ENCODE measurements around the gene RYR2. TPM values are rescaled to one million over a fixed set of nuclear protein-coding genes. Genes with fewer than 3 reads are reported as not detected.

Gene RYR2
- total RNA-seq, 1 donor = not detected

DNA sequence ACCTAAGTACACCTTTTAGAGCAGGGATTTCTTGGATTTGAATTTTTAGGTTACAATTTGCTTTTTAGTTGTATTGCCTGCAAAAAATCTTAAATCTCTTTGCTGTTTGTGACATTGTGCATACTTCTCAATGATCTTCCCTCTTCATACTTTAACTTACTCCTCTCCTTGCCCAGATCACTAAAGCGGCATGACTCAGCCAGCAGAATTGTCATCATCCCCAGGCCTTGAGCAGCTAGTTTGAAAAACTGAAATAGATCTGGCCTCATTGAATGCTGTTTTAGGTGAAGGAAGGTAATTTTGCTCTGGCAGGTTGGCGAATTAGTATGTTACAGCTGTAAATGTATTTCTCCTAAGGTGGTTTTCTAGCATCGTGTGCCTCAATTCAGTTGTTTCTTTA lies 145.9 kb downstream of the RYR2 start:
- DNase-seq (ENCODE audit: low read depth in 2 of 3, low spot score in 2 of 3) = no peak

GRCh38 chr1:237191403-237191802 lies 149.4 kb downstream of the RYR2 start:
- no peak for DNase-seq (ENCODE audit: low read depth in 2 of 3, low spot score in 2 of 3)

DNA sequence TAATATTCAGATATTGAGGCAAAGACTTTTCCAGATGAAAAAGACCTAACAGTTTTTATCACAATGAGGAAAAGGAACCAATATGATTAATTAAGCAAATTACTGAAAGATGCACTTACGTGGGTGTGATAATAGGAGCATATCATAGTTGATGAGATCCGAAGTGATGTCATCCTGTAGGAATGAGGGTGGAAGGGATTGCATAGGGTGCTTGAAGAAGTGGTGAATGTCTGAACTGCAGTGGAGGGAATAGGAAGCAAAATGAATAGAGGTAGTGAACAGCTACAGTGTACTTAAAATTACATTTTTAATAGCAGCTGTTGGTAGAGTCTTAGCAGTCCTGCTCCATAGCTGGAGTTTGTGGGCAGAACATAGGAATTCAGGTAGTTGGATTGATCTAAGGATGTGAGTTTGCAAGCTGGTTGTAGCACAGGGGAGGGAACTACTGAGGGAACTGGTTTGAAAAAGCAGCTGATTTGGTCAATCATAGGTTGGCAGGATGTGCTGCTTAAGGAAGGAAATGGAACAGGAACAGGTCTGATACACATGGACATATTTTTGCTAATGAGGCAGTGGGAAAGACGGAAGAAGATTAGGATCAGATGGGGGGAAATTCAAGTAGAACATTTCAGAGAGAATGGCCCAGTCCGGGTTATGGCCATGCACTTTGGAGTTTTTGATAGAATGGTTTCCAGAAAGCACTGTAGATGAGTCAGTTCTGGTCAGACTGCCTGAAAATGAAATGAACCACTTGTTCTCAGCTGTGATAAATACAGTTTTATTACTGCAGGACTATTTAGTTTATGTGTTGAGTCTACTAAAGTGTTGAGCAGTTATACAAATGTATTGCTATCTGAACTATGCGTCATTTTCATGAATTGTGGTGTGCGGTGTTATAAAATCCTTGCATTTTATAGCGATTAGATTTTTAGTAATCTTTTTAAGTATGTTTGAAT lies 155.8 kb downstream of the RYR2 start:
- DNase-seq (ENCODE audit: low read depth in 2 of 3, low spot score in 2 of 3) = no peak

- no peak for DNase-seq (ENCODE audit: low read depth in 2 of 3, low spot score in 2 of 3)
Observed at GRCh38 chr1:237199026-237199425, 157.0 kb downstream of the RYR2 start.

DNA sequence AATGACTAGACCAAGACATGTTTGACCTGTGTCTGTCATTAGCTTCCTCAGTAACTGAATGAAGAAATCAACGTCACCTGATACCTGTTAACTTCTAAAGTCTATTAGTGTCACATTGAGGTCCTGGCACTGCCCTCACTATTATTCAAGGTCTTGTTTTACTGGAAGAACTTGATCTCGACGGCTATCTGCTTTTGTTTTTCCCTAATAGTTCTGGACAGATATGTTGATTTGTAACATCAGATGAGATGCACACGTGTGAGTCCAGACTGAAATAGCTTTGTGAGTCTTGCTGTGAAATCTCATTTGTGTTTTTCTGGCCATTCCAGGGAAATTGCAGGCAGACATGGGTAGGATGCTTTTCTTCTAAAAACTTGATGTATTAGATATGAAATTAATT lies 159.2 kb downstream of the RYR2 start:
- DNase-seq (ENCODE audit: low read depth in 2 of 3, low spot score in 2 of 3) = no peak

GRCh38 chr1:237204841-237205240 lies 162.9 kb downstream of the RYR2 start:
- DNase-seq (ENCODE audit: low read depth in 2 of 3, low spot score in 2 of 3) = no peak

DNA sequence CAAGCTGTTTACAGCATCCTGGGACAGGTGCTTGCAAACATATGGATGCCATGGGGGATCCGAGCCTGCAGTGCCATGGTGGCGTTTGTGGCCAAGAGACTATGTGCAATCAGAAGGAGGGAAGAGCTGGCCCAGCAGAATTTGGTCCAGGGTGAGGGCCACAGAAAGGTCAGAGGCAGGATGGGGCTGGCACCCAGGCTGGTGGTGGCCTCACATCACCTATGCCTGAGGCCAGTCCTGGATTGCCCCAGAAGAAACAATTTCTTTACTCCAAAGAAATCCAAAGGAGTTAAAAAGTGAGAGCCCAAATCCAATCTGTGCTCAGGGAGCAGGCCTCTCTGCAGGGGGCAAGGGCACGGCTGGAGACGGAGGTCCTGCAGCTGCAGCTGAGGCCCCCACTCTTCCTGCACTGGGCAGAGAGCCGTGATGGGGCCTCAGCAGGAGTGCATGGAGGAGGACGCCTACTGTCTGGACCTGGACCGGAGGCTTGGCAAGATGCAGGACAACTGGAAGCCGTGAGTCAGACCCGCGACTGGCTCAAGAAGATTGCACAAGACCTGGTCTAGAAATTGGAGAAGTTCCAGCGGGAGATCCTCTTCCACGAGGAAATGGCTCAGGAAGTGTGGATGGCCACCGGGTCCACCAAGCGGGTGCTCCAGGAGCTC lies 163.5 kb downstream of the RYR2 start:
- no peak for DNase-seq (ENCODE audit: low read depth in 2 of 3, low spot score in 2 of 3)

GRCh38 chr1:237206065-237206414 lies 164.1 kb downstream of the RYR2 start:
- no peak for DNase-seq (ENCODE audit: low read depth in 2 of 3, low spot score in 2 of 3)

DNA sequence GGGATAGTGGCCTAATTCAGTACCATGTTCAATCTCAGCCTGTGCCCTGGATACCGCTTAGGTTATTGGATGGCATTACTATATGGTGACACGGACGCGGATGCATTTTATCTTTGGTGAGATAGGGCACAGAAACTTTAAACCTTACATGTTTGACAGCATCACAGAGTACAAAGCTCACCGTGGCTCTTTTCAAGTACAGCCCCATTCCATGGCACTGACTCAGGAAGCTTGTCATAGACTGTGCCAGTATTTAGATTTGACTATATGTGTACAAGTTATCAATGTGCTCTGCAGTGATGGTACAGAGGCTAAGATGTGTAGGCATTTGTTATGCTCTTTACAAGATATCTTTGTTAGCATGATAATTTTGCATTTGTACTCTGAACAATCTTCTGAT lies 169.0 kb downstream of the RYR2 start:
- DNase-seq (ENCODE audit: low read depth in 2 of 3, low spot score in 2 of 3) = no peak

DNA sequence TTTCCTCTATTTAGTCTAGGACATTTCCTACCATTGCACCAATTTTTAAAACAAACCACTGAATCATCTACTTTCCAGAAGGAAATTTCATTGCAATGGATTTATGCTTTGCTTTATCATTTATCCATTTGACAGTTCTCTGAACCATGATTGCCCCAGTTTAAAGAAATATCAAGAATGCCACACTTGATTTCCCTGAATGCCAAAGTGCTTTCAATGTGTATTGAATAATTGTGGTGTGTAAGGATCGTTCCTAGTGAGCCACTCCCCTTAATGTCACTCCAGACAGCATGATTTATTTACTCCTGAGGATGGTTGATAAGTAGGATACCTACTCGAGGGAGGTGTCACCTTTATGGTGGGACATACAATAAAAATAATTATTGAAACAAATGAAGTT lies 169.6 kb downstream of the RYR2 start:
- no peak for DNase-seq (ENCODE audit: low read depth in 2 of 3, low spot score in 2 of 3)

DNA sequence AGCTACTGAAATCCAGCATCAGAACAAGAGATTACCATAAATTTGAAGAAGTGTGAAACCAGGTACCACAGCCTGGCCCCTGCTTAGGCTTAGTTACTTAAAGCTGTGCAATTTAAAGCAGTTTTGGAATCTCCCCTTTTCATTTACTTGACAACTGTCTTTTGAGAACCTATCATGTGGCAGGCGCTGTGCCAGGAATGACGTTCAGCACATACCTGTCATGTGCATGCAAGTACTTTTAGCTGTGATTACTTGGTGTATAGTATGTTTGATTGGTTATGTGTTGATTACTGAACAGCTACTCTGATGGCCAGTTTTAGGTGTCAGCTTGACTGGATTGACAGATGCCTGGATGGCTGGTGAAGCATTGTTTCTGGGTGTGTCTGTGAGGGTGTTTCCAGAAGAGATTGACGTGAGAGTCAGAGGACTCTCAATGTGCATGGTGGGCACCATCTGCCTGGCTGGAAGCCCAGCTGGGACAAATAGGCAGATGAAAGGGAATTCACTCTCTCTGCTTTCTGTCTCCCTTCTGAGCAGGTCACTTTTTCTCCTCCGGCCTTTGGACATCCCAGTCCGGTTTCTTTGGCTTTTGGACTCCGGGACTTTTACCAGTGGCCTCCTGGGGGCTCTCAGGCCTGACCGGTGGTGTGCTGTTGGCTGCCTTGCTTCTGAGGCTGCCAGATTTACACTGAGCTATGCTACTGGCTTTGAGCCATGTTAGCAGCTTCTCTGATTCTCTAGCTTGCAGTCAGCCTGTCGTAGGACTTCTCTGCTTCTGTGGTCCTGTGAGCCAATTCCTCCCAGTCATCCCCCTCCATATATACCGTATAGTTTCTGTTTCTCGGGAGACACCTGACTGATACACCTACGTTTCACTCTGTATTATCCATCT lies 178.0 kb downstream of the RYR2 start:
- DNase-seq (ENCODE audit: low read depth in 2 of 3, low spot score in 2 of 3) = no peak

- no peak for DNase-seq (ENCODE audit: low read depth in 2 of 3, low spot score in 2 of 3)
Observed at GRCh38 chr1:237223419-237223818, 181.4 kb downstream of the RYR2 start.

- no peak for DNase-seq (ENCODE audit: low read depth in 2 of 3, low spot score in 2 of 3)
Observed at GRCh38 chr1:237226177-237226944, 184.4 kb downstream of the RYR2 start.

DNA sequence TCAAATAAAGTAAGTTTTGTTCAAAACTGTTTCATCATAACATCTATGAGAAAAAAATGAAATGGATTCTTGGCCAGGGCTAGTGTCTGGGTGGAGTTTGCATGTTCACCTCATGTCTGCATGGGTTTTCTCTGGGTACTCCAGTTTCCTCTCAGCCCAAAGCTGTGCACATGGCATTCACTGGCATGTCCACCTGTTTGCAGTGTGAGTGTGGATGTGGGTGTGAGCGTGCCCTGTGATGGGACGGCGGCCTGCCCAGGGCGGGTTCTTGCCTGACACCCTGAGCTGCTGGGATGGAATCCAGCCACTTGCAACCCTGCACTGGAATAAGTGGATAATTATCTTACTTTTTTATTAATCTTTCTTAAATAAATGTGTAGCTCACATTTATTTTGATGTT lies 185.5 kb downstream of the RYR2 start:
- DNase-seq (ENCODE audit: low read depth in 2 of 3, low spot score in 2 of 3) = no peak

DNA sequence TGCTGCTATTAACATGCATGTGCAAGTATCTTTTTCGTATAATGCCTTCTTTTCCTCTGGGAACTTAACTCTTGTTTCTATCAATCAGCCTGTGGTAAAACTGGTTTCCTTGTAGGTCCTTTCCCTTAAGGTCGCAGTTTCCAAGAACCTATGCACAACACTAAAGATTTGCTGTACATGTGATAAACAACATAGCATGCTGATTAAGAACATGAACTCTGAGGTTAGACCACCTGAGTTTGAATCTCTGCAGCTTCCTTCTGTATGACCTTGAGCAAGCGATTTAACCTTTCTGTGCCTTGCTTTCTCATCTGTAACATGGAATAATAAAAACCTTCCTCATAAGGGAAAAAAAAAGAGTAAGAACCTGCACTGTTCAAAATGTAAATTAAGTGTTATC lies 186.4 kb downstream of the RYR2 start:
- no peak for DNase-seq (ENCODE audit: low read depth in 2 of 3, low spot score in 2 of 3)

- DNase-seq (ENCODE audit: low read depth in 2 of 3, low spot score in 2 of 3) = no peak
Observed at GRCh38 chr1:237229333-237229732, 187.3 kb downstream of the RYR2 start.

DNA sequence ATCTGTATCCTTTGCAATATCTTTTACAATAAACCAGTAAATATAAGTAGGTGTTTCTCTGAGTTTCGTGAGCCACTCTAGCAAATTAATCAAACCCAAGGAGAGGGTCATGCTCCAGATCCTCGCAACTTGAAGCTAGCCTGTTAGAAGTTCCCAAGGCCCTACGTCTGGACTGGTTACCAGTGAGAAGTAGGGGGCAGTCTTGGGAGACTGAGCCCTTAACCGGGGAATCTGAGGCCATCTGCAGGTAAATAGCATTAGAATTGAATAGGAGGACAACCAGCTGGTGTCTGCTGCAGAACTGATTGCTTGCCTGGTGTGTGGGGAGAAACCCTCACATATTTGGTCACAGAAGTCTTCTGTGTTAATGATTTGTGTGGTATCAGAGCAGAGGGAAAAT lies 190.5 kb downstream of the RYR2 start:
- DNase-seq (ENCODE audit: low read depth in 2 of 3, low spot score in 2 of 3) = no peak

DNA sequence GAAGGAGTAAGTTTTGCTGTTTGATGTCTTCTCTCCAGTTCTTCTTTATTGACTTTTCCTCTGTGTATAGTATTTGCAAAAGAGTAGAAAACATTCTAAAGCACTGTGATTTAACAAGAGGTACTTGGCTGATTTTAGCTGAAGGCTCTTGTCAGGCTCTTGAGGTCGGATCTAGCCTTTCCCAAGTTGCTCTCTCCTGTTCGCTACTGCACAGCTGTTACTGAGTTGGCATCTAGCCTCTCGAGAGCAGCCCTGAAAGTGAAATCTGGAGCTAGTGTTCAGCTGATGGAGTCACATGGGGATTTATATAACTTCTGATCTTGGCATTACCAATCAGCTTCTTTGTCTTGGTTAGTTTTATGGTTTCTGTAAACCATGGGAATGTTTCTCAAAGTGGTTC lies 193.1 kb downstream of the RYR2 start:
- no peak for DNase-seq (ENCODE audit: low read depth in 2 of 3, low spot score in 2 of 3)

GRCh38 chr1:237237721-237238120 lies 195.7 kb downstream of the RYR2 start:
- DNase-seq (ENCODE audit: low read depth in 2 of 3, low spot score in 2 of 3) = no peak

- DNase-seq (ENCODE audit: low read depth in 2 of 3, low spot score in 2 of 3) = no peak
Observed at GRCh38 chr1:237239248-237239647, 197.3 kb downstream of the RYR2 start.

All from hematopoietic multipotent progenitor cell (in vitro differentiated cells).